ENCODE data around the gene PAFAH1B2.
A peak's percentile ranks its signal among the peaks of the same experiment; 100 is the strongest.
"Not testable (repeated sequence)": the region's sequence is repeated elsewhere in the genome, so short reads cannot be mapped to it uniquely, and the experiment has no call there.

PAFAH1B2 gene

GRCh38 chr11:117127171-117127901, 16.8 kb upstream of the PAFAH1B2 start:
- DNase-seq (ENCODE audit: low spot score): no peak

GRCh38 chr11:117128289-117128688, 15.8 kb upstream of the PAFAH1B2 start:
- DNase-seq (ENCODE audit: low spot score): no peak

DNA sequence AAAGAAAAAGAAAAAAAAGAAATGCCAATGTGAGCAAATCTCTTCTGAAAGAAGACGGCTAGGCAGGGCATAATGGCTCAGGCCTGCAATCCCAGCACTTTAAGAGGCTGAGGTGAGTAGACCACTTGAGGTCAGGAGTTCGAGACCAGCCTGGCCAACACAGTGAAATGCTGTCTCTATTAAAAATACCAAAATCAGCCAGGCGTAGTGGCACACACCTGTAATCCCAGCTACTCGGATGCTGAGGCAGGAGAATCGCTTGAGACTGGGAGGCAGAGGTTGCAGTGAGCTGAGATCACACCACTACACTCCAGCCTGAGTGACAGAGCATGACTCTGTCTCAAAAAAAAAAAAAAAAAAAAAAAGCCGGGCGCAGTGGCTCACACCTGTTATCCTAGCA, 13.7 kb upstream of the PAFAH1B2 start:
- not testable (repeated sequence) for DNase-seq (ENCODE audit: low spot score)

DNA sequence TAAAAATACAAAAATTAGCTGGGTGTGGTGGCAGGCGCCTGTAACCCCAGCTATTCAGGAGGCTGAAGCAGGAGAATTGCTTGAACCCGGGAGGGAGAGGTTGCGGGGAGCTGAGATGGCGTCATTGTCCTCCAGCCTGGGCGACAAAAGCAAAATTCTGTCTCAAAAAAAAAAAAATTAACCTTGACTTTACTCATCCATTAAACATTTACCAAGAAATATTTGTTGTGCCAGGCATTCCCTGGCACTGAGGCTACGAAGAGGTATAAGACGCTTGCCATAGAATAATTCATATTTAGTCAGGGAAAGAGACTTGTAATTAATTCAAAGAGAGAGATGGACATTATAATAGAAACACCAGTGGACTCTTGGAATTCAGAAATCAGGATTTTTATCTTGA, 13.2 kb upstream of the PAFAH1B2 start:
- DNase-seq (ENCODE audit: low spot score): no peak

DNA sequence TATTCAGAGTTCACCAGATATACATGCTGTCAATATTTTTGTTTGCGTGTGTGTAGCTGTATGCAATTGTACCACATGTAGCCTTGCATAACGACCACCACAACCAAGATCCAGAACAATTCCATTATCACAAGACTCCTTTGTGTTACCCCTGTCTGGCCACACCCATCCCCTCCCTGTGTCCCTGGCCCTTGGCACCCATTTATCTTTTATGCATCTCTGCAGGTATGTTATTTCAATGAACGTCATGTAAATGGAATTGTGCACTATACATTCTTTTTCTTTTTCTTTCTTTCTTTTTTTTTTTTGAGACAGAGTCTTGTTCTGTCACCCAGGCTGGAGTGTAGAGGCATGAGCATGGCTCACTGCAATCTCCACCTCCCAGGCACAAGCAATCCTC, 9.7 kb upstream of the PAFAH1B2 start:
- no peak for DNase-seq (ENCODE audit: low spot score)

GRCh38 chr11:117134979-117135378, 9.1 kb upstream of the PAFAH1B2 start:
- DNase-seq (ENCODE audit: low spot score): not testable (repeated sequence)

DNA sequence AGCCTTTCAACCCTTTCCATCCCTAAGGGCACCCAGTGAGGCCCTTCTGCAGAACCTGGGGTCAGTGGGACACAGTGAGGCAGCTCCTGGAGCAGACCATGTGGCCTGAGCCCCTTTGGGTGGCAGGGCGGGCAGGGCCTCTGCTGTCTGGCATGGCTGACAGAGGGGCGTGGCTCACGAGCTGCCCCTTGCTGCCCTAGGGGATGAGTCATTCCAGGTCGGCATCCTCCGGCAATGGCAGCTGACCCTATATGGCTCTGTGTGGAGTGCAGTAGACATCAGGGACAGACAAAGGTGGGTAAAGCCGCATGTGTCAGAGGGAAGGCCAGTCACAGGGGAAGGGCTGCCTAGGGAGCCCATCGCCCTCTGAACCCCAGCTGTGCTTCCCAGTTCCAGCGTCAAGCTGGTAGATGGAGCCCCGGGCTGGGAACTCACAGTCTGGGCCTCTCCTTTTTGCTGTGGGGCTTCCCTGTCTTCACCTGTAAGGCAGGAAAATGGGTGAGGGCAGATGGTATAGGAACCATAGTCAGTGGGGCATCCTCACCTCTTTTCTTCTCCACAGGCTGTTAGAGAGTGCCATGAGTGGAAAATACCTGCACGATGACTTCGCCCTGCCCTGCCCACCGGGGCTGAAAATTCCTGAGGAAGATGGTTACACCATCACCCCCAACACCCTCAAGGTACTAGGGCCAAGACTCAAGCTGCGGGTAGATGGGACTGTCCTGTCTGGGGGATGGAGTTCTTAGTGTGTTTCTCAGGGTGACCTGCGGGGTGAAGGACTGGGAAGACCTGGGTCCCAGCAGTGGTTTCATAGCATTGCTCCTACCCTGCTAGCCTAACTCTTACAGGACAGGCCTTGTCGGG, 6.6 kb upstream of the PAFAH1B2 start:
- not testable (repeated sequence) for DNase-seq (ENCODE audit: low spot score)

GRCh38 chr11:117143390-117143789, 697 bp upstream of the PAFAH1B2 start:
- DNase-seq (ENCODE audit: low spot score): peak; percentile 55

GRCh38 chr11:117144477-117145392, 648 bp downstream of the PAFAH1B2 start:
- peak; percentile 79 for DNase-seq (ENCODE audit: low spot score)

DNA sequence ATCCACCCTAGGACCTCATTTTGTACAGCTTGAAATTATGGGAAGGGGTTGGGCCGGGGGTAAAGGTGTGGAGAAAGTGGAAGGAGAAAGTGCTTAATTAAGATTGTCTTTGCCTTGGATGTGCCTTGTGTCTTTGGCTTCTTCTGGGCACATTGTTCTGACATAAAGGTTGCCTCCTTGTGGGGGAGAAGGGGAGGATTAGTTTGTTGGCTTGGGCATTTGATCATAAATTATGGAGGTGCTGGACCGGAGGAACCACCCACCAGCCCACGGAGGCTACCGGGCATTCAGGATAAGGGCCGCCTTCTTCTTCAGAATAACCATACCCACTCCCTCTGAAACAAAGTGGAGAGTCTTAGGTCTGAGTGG, 1.3 kb downstream of the PAFAH1B2 start:
- DNase-seq (ENCODE audit: low spot score): peak; percentile 48

GRCh38 chr11:117146521-117146920, 2.4 kb downstream of the PAFAH1B2 start:
- no peak for DNase-seq (ENCODE audit: low spot score)

DNA sequence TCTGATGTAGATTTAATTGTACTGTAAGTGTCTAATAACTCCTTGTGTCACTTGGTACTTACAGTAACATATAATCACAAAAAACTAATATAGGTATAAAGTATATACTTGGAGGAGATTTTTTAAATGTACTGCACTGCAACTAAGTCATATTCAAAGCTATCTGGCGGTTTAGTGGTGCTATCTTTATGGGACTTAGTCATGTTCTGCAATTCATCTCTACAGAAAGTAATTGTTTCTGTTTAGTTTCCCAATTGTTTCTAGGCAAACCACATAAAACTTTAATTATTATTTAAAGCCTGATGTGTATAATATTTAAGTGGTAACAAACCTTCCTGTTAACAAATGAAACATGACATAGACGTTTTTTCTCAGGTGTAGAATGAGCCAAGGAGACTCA, 8.0 kb downstream of the PAFAH1B2 start:
- no peak for DNase-seq (ENCODE audit: low spot score)

GRCh38 chr11:117154468-117154867, 10.4 kb downstream of the PAFAH1B2 start:
- no peak for DNase-seq (ENCODE audit: low spot score)

DNA sequence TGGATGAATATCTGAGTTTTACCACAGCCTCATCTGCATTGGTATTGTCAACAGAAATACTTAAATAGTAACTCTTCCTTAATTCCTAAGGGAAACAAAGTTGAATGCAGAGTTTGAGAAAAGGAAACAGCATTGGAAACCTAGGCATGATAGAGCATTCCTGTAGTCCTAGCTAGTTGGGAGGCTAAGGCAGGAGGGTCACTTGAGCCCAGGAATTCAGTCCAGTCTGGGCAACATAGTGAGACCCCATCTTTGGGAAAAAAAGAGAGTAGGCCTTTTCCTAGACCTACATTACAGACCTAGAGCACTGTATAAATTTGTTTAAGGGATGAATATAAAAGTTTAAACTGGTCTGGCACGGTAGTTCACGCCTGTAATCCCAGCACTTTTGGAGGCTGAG, 13.4 kb downstream of the PAFAH1B2 start:
- DNase-seq (ENCODE audit: low spot score): no peak

GRCh38 chr11:117159892-117160291, 15.8 kb downstream of the PAFAH1B2 start:
- DNase-seq (ENCODE audit: low spot score): no peak

DNA sequence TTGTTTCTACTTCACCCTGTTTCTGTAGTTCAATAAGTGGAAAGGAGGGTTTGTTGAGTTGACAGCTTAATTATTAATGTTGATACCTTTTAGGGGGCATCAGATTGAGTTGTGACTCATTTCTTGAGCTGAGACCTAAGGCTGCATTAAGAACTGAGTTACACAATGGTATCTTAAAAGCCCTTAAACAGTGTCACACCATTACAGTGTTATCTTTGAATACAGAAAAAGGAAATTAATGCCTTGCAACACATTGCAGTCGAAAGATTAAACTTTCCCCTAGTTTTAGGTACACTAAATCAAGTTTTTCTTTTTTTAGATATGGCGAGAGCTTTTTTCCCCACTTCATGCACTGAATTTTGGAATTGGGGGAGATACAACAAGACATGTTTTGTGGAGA, 16.7 kb downstream of the PAFAH1B2 start:
- no peak for DNase-seq (ENCODE audit: low spot score)

GRCh38 chr11:117166491-117166890, 22.4 kb downstream of the PAFAH1B2 start:
- DNase-seq (ENCODE audit: low spot score): no peak

GRCh38 chr11:117169736-117170135, 25.6 kb downstream of the PAFAH1B2 start:
- DNase-seq (ENCODE audit: low spot score): no peak

DNA sequence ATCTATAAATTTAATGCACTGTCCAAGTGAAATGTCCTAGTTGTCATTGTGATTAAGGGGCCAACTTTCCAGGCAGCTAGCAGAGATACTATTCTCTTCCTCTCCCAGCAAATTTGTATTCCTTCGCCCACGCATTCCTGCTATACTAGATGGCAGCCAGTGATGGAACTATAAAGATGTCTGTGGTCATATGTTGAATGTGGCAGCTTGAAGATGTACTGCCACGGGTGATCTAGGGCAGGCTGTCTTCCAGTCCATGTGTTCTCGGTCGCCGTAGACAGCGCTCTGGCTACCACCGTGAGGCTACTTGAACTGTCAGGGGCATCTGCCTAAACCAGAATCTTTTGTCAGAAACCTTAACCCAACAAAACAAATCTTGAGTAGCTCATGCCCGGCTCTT, 26.1 kb downstream of the PAFAH1B2 start:
- DNase-seq (ENCODE audit: low spot score): no peak

DNA sequence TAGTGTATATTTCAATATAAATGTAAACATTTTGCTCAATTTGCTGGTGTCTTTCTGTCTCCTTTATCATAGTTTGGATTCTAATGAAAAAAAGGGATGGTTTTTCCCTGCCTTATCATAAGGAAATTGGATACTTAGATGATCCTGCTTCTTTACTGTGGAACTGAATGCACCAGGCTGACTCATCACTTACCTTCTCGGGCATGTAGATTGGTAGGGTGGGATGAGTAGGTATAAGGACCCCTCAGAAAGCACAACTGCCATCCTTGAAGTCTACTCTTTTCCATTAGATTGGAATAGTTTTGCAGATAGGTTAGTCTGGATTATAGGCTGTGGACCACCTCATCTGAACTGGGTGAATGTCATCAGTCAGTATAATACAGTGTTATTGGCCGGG, 26.9 kb downstream of the PAFAH1B2 start:
- DNase-seq (ENCODE audit: low spot score): no peak

- no peak for DNase-seq (ENCODE audit: low spot score)
Measured at GRCh38 chr11:117171404-117172061, 27.4 kb downstream of the PAFAH1B2 start.
